Cardiac muscle cell (in vitro differentiated cells and primary cell): ENCODE measurements around the gene FAM43A. TPM values are rescaled to one million over a fixed set of nuclear protein-coding genes. Genes with fewer than 3 reads are reported as not detected.

Source experiments
- DNase-seq, 2 donors: peaks; one replicate each; pipeline versions ENCODE4 v3.0.0 to v3.0.0-alpha.2; 2010 to 2017; ENCODE audit warnings: low read depth in 1 of 2, low spot score in 1 of 2
- H3K27ac ChIP-seq: fragments of 200-600 bp; sonication (generic); 2 replicates; pipeline ENCODE4 v1.5.1; 2016
- H3K27me3 ChIP-seq: fragments of 200-600 bp; sonication (generic); 2 replicates; pipeline ENCODE4 v1.6.0; 2016; ENCODE audit warnings: control low read depth
- H3K36me3 ChIP-seq: fragments of 200-600 bp; sonication (generic); 2 replicates; pipeline ENCODE4 v1.5.1; 2016; ENCODE audit warnings: control low read depth
- H3K4me1 ChIP-seq: fragments of 200-600 bp; sonication (generic); 2 replicates; pipeline ENCODE4 v1.8.1; 2017; ENCODE audit warnings: low read depth, mild to moderate bottlenecking, mixed run types
- H3K4me3 ChIP-seq: fragments of 200-600 bp; sonication (generic); 2 replicates; pipeline ENCODE4 v1.5.1; 2016; ENCODE audit warnings: mild to moderate bottlenecking
- H3K9me3 ChIP-seq: fragments of 200-600 bp; sonication (generic); 2 replicates; pipeline ENCODE4 v1.5.1; 2017; ENCODE audit warnings: low read depth, mild to moderate bottlenecking, control low read depth
- polyA plus RNA-seq: library from polyadenylated mRNA; unstranded; fragments of >200 nt; fragmentation: Nextera tagmentation; extraction: Ambion mirVana; gene quantifications from 2 replicates; pipeline ENCODE4 v1.2.1, GENCODE V29; 2016
- total RNA-seq: library from RNA; depleted of rRNA; stranded (reverse); fragments of >200 nt; gene quantifications from 2 replicates; pipeline ENCODE4 v1.2.3, GENCODE V29; 2016
- TF ChIP-seq, protein P1 (sequence below): IDR thresholded peaks from 2 replicates; pipeline ENCODE4 v1.5.1; 2012; ENCODE audit warnings: low read depth, mild to moderate bottlenecking, low read length

Gene FAM43A
- total and polyA plus RNA-seq, 2 experiments from 2014 or later: 4.9 to 18.3 TPM

DNA sequence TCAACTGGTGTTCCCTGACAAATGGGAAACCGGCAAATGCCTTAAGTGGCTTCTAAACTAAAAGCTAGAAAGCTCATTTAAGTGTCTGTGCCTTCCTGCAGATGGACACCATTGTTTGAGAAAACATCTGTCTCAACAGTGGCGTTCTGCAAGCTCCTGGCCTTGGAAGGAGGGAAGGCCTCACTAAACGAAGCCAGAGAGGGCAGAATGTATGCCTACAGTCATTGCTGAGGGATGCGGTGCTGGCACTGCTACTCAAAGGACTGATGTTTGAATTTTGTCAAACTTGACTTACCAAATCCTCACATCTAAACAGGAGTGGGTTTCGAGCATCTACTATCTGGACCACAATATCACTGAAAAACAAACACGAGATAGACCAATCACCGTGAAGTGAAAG, 25.9 kb upstream of the FAM43A start:
- Histone ChIP-seq H3K9me3 (no peaks in the 10 kb centered on the region), H3K4me1 (no peaks in the 10 kb centered on the region), H3K36me3 (peaks cover 28% of the 10 kb centered on the region), H3K4me3 (no peak overlapping the region), H3K27ac (no peak overlapping the region), H3K27me3 (no peaks in the 10 kb centered on the region)
- DNase-seq: no peak
- TF ChIP-seq, protein P1, sequence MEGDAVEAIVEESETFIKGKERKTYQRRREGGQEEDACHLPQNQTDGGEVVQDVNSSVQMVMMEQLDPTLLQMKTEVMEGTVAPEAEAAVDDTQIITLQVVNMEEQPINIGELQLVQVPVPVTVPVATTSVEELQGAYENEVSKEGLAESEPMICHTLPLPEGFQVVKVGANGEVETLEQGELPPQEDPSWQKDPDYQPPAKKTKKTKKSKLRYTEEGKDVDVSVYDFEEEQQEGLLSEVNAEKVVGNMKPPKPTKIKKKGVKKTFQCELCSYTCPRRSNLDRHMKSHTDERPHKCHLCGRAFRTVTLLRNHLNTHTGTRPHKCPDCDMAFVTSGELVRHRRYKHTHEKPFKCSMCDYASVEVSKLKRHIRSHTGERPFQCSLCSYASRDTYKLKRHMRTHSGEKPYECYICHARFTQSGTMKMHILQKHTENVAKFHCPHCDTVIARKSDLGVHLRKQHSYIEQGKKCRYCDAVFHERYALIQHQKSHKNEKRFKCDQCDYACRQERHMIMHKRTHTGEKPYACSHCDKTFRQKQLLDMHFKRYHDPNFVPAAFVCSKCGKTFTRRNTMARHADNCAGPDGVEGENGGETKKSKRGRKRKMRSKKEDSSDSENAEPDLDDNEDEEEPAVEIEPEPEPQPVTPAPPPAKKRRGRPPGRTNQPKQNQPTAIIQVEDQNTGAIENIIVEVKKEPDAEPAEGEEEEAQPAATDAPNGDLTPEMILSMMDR: no peak

DNA sequence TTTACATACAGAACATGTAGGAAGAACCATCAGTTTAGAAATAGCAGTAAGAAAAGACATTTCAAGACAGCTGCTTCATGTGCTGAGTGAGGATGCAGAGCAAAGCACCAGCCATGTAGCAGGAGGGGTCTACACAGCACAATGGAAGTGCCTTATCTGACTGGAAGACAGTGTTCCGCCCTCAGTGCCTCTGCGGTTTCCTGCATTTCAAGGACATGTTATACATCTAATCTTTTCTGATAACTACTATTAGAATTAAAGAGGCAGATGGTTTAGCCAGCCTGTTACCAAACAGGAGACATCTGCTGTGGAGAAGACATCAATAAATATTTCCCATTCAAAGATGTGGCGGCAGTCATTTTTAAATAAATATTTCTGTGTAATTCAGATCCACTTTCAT, 24.3 kb upstream of the FAM43A start:
- peak in 1 of 2 donors; percentile 62 for DNase-seq
- Histone ChIP-seq H3K27me3 (no peaks in the 10 kb centered on the region), H3K9me3 (no peaks in the 10 kb centered on the region), H3K4me1 (no peaks in the 10 kb centered on the region), H3K27ac (no peak overlapping the region), H3K4me3 (no peak overlapping the region), H3K36me3 (peaks cover 44% of the 10 kb centered on the region)
- TF ChIP-seq, protein P1: no peak

GRCh38 chr3:194661946-194662345, 23.7 kb upstream of the FAM43A start:
- no peak overlapping the region for H3K4me3 ChIP-seq
- no peaks in the 10 kb centered on the region for H3K4me1 ChIP-seq
- H3K9me3 ChIP-seq: no peaks in the 10 kb centered on the region
- H3K27me3 ChIP-seq: no peaks in the 10 kb centered on the region
- peaks cover 50% of the 10 kb centered on the region for H3K36me3 ChIP-seq
- no peak overlapping the region for H3K27ac ChIP-seq
- DNase-seq: peak in 1 of 2 donors; percentile 3
- TF ChIP-seq, protein P1: no peak

DNA sequence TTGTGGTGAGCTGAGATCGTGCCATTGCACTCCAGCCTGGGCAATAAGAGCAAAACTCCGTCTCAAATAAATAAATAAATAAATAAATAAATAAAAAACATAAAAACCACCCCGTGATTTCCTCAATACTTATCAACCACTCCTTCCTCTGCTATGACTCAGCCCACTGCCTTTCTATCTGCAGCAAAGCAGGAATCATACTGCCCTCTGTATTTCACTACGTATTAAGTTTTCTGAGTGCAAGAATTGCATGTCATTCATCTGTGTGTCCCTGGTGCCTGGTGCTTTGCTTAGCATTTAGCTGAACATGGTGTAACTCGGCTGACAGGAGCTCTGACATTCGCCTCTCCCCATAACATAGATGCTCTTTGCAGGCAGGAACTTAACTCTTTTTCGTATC, 20.8 kb upstream of the FAM43A start:
- TF ChIP-seq, protein P1: peak; percentile 38
- Histone ChIP-seq H3K36me3 (peaks cover 28% of the 10 kb centered on the region), H3K4me3 (no peak overlapping the region), H3K4me1 (no peaks in the 10 kb centered on the region), H3K9me3 (no peaks in the 10 kb centered on the region), H3K27me3 (no peaks in the 10 kb centered on the region), H3K27ac (no peak overlapping the region)
- peak in 1 of 2 donors; percentile 87 for DNase-seq

DNA sequence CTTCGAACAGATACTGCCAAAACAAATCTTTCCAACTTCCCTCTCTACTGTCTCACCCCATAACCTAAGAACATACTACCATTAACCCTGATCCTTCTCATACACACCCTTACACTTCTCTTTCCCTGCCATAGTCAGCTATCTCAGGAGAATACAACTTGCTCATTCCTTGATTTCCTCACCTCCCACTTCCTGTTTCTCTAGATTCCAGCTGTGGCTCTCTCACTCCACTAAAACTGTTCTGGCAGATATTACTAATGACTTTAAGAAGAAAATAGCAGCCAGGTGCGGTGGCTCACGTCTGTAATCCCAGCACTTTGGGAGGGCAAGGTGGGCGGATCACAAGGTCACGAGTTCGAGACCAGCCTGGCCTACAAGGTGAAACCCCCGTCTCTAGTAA, 18.3 kb upstream of the FAM43A start:
- TF ChIP-seq, protein P1: no peak
- H3K36me3 ChIP-seq: peaks cover 25% of the 10 kb centered on the region
- H3K4me1 ChIP-seq: peaks cover 7% of the 10 kb centered on the region
- H3K9me3 ChIP-seq: no peaks in the 10 kb centered on the region
- peak in 1 of 2 donors; percentile 50 for DNase-seq
- H3K27ac ChIP-seq: no peak overlapping the region
- H3K4me3 ChIP-seq: no peak overlapping the region
- no peaks in the 10 kb centered on the region for H3K27me3 ChIP-seq

- peak overlapping the region; percentile 85 for H3K4me3 ChIP-seq
- DNase-seq: peak; percentile 41 to 42
- TF ChIP-seq, protein P1: peak; percentile 61
- H3K27ac ChIP-seq: peak overlapping the region; percentile 98
- peaks cover 9% of the 10 kb centered on the region for H3K27me3 ChIP-seq
- peaks cover 7% of the 10 kb centered on the region for H3K4me1 ChIP-seq
- no peaks in the 10 kb centered on the region for H3K9me3 ChIP-seq
- H3K36me3 ChIP-seq: peaks cover 4% of the 10 kb centered on the region
Measured at GRCh38 chr3:194671511-194671899, 14.2 kb upstream of the FAM43A start.
